Measurements from ENCODE around the gene LRP4.
"Not testable (repeated sequence)": the region's sequence is repeated elsewhere in the genome, so short reads cannot be mapped to it uniquely, and the experiment has no call there.

The LRP4 gene

GRCh38 chr11:46918083-46918787, at the start of gene LRP4:
Gene LRP4, minus strand, starts transcription at chr11:46918550. Its CDS starts 171 bp downstream, at chr11:46918379.
- peak in 1 of 2 donors; percentile 24 for DNase-seq

- no peak for DNase-seq
These were observed 49.6 kb upstream of the LRP4 start for GRCh38 chr11:46967962-46968361.

- no peak for DNase-seq
These were observed 48.4 kb upstream of the LRP4 start for GRCh38 chr11:46966773-46967172.

GRCh38 chr11:46963844-46964243, 45.5 kb upstream of the LRP4 start:
- DNase-seq = no peak

GRCh38 chr11:46961886-46962285, 43.5 kb upstream of the LRP4 start:
- not testable (repeated sequence) for DNase-seq

- DNase-seq = no peak
These were observed 42.7 kb upstream of the LRP4 start for GRCh38 chr11:46961041-46961440.

- no peak for DNase-seq
These were observed 40.4 kb upstream of the LRP4 start for GRCh38 chr11:46958777-46959176.

- no peak for DNase-seq
These were observed 34.7 kb upstream of the LRP4 start for GRCh38 chr11:46953093-46953492.

GRCh38 chr11:46952553-46952952, 34.2 kb upstream of the LRP4 start:
- DNase-seq = no peak

GRCh38 chr11:46951864-46952263, 33.5 kb upstream of the LRP4 start:
- no peak for DNase-seq

GRCh38 chr11:46949297-46949696, 30.9 kb upstream of the LRP4 start:
- DNase-seq = no peak

GRCh38 chr11:46948378-46949131, 30.2 kb upstream of the LRP4 start:
- no peak for DNase-seq

- DNase-seq = no peak
These were observed 29.2 kb upstream of the LRP4 start for GRCh38 chr11:46947399-46948077.

- no peak for DNase-seq
These were observed 26.2 kb upstream of the LRP4 start for GRCh38 chr11:46944356-46945075.

GRCh38 chr11:46942172-46942571, 23.8 kb upstream of the LRP4 start:
- no peak for DNase-seq

- peak; percentile 94 for DNase-seq
These were observed 18.1 kb upstream of the LRP4 start, which contains the start of gene CSTPP1 for GRCh38 chr11:46936138-46937110. Gene CSTPP1, plus strand, starts transcription at chr11:46936761. Its CDS starts 45 bp downstream, at chr11:46936806.

- DNase-seq = no peak
These were observed 11.7 kb upstream of the LRP4 start for GRCh38 chr11:46930089-46930488.

- not testable (repeated sequence) for DNase-seq
These were observed 10.4 kb upstream of the LRP4 start for GRCh38 chr11:46928701-46929100.

- not testable (repeated sequence) for DNase-seq
These were observed 9.6 kb upstream of the LRP4 start for GRCh38 chr11:46927928-46928327.

GRCh38 chr11:46920755-46921154, 2.4 kb upstream of the LRP4 start:
- DNase-seq = no peak

GRCh38 chr11:46918788-46919513, 601 bp upstream of the LRP4 start:
- DNase-seq = no peak
